ENCODE data around the gene AKR1B15.
A peak's percentile ranks its signal among the peaks of the same experiment; 100 is the strongest.
"Not testable (repeated sequence)": the region's sequence is repeated elsewhere in the genome, so short reads cannot be mapped to it uniquely, and the experiment has no call there.

AKR1B15 gene

DNA sequence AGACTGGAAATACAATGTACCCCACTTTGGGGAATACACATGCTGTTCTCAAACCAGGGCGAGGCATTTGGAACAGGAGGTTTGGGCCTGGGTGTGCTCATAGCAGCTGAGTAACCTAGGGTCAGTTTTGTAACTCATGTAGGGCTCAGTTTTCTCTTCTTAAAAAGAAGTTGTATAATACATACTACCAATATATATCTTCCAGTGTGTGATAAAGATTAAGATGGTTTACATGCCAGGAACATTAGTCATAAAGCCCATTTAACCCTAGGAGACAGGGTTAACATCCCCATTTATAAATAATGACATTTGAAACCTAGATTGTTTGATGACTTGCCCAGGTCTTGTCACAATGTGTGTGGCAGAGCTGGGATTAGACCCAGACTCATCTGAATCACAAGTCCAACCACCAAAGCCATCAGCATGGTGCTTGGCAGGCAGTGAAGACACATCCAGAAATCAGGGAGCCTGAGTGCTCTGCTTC, 15.6 kb upstream of the AKR1B15 start:
- no peak for DNase-seq

- no peak for DNase-seq
These were observed 14.3 kb upstream of the AKR1B15 start for GRCh38 chr7:134534633-134535032.

GRCh38 chr7:134535272-134535918, 13.5 kb upstream of the AKR1B15 start:
- DNase-seq = no peak

DNA sequence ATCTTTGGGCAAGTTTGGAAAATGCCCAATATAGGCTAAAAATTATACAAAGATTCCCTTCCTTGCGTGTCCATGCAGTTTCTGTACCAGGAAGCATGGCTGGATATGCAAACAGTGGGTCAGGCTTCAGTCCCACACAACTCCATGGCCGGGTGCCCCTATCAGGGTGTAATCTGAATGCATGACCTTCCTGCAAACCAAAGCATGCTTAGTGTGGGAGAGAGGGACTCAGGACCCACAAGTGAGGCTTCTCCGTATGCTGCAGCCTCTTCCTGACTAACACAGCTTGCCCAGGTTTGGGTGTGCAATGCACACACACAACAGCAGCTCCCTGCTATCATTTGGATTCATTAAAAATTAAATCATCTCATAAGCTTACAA, 13.0 kb upstream of the AKR1B15 start:
- no peak for DNase-seq

GRCh38 chr7:134536558-134536957, 12.4 kb upstream of the AKR1B15 start:
- DNase-seq = not testable (repeated sequence)

GRCh38 chr7:134537273-134537781, 11.6 kb upstream of the AKR1B15 start:
- not testable (repeated sequence) for DNase-seq

DNA sequence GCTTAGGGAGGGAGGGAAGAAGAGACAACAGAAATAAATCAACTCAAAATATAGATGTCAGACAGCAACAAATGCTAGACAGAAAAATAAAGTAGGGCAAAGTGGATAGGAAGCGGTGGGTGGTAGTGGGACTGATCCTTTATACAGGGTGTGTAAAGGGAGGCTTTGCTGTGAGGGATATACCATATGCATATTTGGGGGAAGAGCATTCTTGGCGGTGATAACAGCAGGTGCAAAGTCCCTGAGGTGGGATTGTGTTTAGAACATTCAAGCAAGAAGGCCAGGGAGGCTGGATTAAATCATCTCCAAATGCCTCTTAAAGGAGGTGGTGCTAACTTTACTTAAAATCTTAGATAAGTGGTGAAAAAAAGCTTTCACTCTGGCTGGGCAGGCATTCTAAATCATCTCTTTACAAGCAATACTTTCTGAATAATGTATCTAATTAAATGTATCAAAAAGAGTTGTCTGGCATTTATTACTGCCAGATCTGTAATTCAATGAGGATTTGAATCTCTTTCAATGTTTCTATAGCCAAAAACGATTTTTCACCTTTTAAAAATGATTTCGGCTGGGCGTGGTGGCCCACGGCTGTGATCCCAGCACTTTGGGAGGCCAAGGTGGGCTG, 9.4 kb upstream of the AKR1B15 start:
- DNase-seq = no peak

GRCh38 chr7:134541501-134542194, 7.3 kb upstream of the AKR1B15 start:
- not testable (repeated sequence) for DNase-seq

- DNase-seq = no peak
These were observed 6.6 kb upstream of the AKR1B15 start for GRCh38 chr7:134542195-134542771.

DNA sequence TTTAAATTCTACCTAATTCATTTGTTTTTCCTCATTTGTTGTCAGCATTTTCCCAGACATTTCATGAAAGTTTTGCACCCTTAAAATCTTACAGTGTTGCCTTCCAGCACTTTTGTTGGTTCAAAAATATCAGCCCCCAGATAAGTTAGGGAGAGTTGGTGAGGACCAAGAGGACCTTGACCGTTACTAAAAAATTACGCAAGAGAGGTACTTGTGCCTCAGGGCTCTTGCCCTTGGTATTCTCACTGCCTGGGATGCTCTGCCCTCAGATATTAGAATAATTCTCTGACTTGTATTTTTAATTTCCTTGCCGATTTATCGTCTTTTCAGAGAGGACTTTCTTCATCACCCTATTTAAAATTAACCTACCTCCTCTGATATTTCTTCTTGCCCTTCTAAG, 3.5 kb upstream of the AKR1B15 start:
- no peak for DNase-seq

GRCh38 chr7:134545918-134546317, 3.0 kb upstream of the AKR1B15 start:
- DNase-seq = no peak

DNA sequence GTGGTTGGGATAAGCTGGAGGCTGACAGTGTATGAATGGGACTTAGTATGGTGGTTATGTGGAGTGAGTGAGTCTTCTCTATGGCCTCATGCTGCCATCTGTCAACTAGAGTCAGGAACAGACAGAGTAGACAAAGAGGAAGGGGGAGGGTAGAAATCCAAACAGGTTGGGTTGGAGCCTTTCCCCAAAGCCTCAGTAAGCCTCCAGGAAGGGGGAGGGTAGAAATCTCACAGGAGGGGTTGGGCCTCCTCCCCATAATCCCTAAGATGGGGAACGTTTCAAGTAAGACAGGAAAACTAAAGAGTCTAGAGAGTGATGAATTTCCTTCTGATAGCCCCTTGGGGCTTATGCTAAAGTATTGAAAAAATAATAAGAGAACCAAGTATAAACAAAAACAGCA, 2.0 kb upstream of the AKR1B15 start:
- DNase-seq = peak; percentile 20 to 65 (median 44)

GRCh38 chr7:134547397-134548054, 1.4 kb upstream of the AKR1B15 start:
- peak; percentile 72 to 88 (median 84) for DNase-seq

DNA sequence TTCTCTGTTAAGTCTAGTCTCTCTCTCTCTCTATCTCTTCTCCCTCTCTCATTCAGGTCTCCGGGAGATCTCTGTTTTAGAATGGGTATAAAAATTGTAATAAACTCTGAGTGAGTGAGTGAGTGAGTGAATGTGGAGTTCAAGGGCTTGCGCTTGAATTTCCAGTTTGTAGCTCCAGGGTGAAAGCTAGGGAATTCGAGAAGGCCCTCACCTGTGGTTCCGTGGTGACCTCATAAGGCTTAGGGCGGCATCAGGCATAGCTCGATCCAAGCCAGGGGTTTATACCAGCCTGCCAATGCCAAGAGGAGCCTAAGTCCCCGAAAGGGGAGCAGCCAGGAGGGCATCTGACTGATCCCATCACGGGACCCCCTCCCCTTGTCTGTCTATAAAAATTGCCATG, 456 bp downstream of the AKR1B15 start:
- no peak for DNase-seq

- DNase-seq = no peak
These were observed 3.2 kb downstream of the AKR1B15 start for GRCh38 chr7:134552105-134552504.

DNA sequence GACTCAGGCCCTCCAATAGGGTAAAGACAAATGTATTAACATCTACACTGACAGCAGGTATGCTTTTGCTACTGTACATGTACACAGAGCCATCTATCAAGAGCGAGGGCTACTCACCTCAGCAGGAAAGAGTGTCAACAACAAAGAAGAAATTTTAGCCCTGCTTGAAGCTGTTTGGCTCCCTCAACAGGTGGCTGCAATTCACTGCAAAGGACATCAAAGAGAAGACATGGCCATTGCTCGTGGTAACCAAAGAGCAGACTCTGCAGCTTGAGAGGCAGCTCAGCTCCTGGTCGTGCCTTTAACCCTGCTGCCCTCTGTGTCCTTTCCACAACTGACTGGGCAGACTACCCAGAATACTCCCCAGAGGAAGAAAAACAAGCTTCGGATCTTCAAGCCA, 5.1 kb downstream of the AKR1B15 start:
- DNase-seq = peak in 2 of 3 experiments; percentile 8 to 46

DNA sequence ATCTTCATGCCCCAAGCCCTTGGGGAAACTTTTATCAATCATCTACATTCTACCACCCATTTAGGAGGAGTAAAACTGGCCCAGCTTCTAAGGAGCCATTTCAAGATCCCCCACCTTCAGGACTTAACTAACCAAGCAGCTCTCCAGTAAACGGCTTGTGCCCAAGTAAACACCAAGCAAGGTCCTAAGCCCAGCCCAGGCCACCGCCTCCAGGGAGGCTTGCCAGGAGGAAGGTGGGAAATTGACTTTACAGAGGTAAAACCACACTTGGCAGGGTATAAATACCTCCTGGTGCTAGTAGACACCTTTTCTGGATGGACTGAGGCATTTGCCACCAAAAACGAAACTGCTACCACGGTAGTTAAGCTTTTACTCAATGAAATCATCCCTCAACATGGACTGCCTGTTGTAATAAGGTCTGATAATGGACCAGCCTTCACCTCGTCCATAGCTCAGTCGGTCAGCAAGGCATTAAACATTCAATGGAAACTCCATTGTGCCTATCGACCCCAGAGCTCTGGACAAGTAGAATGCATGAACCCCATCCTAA, 5.6 kb downstream of the AKR1B15 start:
- no peak for DNase-seq

DNA sequence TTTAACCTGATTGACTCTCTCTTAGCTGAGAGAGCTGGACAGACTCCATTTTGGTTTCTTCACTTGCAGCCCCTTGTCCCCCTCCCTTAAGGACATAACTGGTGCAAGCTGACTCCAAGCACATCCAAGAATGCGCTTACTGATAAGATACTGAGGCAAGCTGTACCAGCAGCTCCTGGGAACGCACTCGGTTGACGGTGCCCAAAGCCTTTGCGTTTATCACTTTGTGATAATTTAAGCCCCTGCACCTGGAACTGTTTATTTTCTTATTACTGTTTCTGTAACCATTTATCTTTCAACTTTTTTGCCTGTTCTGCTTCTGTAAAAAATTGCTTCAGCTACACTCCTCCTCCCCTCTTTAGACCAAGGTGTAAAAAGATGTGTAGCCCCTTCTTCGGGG, 8.5 kb downstream of the AKR1B15 start:
- no peak for DNase-seq

DNA sequence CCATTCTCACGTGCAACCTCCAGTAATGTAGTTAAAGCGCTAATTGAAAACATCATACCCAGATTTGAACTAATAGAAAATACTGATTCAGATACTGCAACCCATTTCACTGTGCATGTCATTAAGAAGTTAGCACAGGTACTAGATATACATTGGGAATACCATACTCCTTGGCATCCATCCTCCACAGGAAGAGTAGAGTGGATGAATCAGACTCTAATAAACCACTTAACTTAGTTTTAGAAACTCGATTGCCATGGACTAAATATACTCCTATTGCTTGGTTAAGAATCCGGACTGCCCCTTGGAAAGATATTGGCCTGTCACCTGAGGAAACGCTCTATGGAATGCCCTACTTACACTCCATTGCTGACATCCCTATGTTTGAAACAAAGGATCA, 9.5 kb downstream of the AKR1B15 start:
- DNase-seq = no peak

GRCh38 chr7:134561616-134562015, 12.7 kb downstream of the AKR1B15 start:
- DNase-seq = not testable (repeated sequence)

GRCh38 chr7:134562136-134562535, 13.2 kb downstream of the AKR1B15 start:
- no peak for DNase-seq

DNA sequence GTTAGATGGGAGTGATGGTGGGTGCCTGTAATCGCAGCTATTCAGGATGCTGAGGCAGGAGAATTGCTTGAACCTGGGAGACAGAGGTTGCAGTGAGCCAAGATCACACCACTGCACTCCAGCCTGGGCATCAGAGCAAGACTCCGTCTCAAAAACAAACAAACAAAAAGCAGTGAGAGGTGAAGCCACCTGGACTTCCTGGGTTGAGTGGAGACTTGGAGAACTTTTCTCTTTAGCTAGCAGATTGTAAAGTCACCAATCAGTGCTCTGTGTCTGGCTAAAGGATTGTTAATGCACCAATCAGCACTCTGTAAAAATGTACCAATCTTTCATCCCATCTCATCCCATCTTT, 14.5 kb downstream of the AKR1B15 start:
- not testable (repeated sequence) for DNase-seq

GRCh38 chr7:134565643-134566136, 16.8 kb downstream of the AKR1B15 start:
- no peak for DNase-seq

All from NCI-H1417 (cell line).